ENCODE results near the gene ZNF132.
"Not testable (repeated sequence)": the region's sequence is repeated elsewhere in the genome, so short reads cannot be mapped to it uniquely, and the experiment has no call there.

ZNF132 gene

DNA sequence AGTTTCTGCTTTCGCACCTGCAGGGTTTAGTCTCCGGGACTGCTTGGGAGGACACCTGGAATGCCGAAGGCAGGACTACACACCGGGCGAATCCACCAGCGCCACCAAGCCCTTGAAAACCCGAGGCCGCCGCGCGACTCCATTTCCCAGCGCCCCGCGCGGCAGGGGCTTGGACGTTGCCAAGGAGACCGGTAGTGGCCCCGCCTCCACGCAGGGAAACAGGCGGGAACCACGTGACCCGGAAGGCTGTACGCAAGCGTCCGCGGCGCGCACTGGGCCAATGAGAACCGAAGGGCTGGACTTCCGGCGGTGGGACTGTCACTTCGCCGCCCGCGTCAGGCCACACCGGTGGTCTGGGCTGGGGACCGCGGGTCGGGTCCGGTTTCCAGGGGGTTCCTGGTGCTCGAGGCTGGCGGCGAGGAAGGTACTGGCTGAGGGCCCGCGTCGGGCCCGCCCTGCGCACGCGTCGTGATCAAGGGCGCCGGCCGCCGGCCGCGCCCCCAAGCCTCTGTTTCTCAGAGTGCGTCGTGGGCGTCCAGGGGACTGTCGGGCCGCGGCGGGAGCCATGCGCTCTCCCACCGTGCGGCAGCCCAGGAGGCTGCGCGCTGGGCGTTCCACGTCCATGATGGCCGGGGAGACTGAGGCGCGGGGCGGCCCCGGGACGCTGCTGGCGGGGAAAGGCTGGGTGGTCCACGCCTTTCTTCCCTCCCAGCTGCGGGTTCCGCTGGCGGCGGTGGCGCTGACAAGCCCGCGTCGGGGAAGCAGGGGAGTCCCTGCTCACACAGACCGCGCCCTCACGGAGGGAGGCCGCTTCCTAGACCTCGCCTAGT lies 27.0 kb upstream of the ZNF132 start, which contains the start of gene ZNF324:
Gene ZNF324, plus strand, starts transcription at position 321 of the 830 bp plus-strand sequence. CDS start 2,106 bp downstream, outside the sequence.
- peak; percentile 96 to 97 for DNase-seq

DNA sequence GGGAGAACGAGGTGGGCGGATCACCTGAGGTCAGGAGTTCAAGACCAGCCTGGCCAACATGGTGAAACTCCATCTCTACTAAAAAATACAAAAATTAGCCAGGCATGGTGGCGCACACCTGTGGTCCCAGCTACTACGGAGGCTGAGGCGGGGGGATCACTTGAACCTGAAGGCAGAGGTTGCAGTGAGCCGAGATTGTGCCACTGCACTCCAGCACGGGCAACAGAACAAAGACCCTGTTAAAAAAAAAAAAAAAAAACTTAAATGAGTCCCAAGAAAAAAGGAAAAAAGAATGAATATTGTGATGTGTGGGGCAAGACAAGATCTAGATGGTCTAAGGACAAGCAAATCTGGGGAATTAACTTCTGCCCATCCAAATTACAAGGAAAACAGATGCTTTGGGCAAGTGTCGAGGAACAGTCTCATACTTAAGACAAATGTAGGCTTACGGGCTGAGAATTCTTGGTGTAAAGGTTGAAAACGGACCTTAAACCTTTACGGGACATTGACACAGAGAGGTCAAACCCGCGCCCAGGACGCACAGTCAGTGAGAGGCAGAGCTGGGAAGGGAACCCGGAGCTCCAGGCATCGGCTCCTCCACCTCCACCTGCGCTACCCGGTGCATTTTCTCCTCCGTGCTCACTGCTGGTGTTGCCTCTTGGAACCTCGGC lies 26.3 kb upstream of the ZNF132 start:
- DNase-seq = no peak

DNA sequence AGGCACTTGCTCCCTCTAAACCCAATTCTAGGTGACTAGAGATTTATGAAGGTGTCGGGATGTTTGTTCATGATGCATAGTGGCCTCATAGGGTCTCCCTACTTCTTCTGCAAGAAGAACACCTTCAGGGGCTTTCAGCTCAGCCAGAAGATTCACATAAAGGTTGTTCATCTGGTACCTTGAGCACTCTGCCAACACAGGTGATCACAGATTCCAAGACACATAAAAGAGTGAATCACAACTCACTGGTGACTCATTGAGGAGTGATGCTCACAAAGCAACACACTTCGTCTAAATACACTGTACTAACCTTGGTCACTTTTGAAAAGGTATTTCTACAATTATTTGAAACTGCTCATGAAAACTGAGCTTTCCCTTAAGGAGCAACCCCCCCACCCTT lies 20.1 kb upstream of the ZNF132 start:
- no peak for DNase-seq

DNA sequence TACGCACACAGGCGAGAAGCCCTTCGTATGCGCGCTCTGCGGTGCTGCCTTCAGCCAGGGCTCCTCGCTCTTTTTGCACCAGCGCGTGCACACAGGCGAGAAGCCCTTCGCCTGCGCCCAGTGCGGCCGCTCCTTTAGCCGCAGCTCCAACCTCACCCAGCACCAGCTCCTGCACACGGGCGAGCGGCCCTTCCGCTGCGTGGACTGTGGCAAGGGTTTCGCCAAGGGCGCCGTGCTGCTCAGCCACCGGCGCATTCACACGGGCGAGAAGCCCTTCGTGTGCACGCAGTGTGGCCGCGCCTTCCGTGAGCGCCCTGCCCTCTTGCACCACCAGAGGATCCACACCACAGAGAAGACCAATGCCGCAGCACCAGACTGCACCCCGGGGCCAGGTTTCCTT lies 16.2 kb upstream of the ZNF132 start:
- DNase-seq = no peak

DNA sequence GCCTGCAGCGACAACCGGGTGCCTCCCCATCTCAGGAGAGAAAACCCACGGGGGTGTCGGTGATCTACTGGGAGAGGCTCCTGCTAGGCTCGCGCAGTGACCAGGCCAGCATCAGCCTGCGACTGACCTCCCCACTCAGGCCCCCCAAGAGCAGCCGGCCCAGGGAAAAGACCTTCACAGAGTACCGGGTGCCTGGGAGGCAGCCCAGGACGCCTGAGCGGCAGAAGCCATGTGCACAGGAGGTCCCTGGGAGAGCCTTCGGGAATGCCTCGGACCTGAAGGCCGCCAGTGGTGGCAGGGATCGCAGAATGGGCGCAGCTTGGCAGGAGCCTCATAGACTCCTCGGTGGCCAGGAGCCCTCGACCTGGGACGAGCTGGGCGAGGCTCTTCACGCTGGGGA lies 15.4 kb upstream of the ZNF132 start:
- DNase-seq = no peak

DNA sequence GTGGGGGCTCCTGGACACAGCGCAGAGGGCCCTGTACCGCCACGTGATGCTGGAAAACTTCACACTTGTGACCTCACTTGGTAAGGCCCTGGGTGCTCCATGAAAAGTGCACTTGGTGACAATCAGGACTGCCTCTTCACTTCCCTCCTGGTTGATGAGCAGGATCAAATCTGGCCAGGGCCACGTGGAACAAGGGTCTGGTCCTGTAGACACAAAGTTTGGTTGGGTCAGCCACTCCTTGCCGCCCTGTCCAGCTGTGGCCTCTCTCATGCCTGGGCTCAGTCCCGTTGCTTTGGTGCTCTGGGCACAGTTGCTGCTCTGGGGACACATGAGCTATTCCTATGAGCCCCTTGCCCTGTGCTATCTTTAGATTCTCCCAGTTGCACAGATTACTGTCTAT lies 13.8 kb upstream of the ZNF132 start:
- no peak for DNase-seq

DNA sequence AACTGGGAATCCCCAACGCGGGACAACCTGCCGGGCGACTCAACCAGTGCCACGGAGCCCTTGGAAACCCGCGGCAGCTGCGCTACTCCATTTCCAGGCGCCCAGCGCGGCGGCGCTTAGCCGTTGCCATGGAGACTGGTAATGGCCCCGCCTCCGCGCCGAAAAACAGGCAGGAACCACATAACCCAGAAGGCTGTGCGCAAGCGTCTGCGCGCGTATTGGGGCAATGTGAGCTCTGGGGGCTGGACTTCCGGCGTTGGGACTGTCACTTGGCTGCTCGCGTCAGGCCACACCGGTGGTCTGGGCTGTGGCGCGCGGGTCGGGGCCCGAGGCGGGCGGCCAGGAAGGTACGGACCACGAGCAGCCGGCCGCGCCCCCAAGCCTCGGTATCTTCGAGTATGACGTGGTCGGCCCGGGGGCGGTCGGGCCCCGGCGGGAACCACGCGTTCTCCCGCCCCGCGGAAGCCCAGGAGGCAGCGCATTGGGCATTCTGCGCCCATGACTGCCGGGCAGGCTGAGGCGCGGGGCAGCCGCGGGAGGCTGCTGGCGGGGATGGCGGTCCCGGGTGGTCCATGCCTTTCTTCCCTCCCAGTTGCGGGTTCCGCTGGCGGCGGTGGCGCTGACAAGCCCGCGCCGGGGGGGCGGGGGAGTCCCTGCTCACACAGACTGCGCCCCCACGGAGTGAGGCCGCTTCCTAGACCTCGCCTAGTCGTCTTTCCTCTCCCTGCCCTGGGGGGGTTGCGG lies 11.6 kb upstream of the ZNF132 start, which contains the start of gene ZNF324B:
Gene ZNF324B, plus strand, starts transcription at position 265 of the 744 bp plus-strand sequence. CDS start 2,080 bp downstream, outside the sequence.
- peak; percentile 95 to 96 for DNase-seq

DNA sequence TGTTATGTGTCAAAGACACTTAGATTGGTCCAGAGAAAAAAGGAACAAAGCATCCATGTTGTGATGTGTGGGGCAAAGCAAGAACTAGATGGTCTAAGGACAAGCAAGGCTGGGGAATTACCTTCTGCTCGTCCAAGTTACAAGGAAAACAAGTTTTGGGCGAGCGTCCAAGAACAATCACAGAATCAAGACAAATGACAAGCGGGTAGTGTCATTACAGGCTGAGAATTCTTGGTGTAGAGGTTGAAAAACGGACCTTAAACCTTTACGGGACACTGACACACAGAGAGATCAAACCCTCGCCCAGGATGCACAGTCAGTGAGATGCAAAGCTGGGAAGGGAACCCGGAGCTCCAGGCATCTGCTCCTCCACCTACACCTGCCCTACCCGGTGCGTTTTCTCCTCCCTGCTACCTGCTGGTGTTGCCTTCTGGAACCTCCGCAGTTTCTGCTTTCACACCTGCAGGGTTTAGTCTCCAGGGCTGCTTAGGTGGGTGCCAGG lies 11.0 kb upstream of the ZNF132 start:
- DNase-seq = no peak

DNA sequence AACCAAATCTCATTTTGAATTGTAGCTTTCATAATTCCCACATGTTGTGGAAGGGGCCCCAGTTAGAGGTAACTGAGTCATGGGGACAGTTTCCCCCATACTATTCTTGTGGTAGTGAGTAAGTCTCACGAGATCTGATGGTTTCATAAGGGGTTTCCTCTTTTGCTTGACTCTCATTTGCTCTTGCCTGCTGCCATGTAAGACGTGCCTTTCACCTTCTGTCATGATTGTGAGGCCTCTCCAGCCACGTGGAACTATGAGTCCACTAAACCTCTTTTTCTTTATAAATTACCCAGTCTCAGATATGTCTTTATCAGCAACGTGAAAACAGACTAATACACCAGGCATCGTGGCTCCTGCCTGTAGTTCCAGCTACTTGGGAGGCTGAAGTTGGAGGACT lies 10.0 kb upstream of the ZNF132 start:
- not testable (repeated sequence) for DNase-seq

DNA sequence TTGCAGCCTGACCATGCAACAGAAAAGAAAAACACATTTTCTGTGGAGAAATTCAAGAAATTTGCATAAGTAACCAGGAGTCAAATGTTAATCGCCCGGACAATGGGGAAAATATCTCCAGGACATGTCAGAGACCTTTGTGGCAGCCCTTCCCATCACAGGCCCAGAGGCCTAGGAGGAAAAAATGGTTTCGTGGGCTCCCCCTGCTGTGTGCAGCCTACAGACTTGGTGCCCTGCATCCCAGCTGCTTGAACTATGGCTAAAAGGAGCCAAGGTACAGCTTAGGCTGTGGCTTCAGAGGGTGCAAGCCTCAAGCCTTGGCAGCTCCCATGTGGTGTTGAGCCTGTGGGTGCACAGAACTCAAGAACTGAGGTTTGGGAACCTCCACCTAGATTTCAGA lies 8.9 kb upstream of the ZNF132 start:
- not testable (repeated sequence) for DNase-seq

DNA sequence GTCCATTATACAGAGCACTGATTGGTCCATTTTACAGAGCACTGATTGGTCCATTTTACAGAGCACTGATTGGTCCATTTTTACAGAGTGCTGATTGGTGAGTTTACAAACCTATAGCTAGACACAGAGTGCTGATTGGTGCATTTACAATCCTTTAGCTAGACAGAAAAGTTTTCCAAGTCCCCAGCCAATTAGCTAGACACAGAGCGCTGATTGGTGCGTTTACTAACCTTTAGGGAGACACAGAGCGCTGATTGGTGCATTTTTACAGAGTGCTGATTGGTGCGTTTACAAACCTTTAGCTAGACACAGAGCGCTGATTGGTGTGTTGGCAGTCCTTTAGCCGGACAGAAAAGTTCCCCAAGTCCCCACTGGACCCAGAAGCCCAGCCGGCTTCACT lies 3.0 kb upstream of the ZNF132 start:
- not testable (repeated sequence) for DNase-seq

DNA sequence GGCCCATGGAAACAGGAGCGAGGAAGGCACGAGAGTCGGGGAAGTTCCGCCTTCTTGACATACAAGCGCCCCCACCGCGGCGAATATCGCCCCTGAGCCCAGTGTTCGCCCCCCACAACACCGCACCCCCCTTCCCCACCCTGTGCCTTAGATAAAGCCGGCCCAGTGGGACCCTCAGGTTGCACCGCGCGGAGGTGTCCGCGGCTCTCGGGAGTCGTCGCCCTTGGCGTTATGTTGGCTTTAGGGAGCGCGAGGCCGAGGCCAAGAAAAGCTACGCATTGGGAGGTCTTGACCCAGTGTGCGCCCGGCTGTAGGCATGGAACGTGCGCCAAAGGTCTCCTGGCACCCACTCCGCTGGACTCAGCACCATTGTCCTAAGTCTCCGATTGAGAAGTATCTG lies 603 bp upstream of the ZNF132 start:
- DNase-seq = no peak

DNA sequence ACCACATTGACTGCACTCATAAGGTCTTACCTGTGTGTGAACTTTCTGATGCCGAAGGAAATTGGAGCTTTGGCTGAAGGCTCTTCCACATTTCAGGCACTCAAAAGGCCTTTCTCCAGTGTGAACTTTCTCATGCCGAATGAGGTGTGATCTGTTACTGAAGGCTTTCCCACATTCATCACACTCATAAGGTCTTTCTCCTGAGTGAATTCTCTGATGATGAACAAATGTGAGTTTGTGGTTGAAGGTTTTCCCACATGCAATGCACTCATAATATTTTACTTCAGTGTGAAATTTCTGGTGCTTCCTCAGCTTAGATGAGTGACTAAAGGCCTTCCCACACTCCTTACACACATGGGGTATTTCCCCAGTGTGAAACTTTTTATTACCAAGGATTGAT lies 5.7 kb downstream of the ZNF132 start:
- DNase-seq = no peak

DNA sequence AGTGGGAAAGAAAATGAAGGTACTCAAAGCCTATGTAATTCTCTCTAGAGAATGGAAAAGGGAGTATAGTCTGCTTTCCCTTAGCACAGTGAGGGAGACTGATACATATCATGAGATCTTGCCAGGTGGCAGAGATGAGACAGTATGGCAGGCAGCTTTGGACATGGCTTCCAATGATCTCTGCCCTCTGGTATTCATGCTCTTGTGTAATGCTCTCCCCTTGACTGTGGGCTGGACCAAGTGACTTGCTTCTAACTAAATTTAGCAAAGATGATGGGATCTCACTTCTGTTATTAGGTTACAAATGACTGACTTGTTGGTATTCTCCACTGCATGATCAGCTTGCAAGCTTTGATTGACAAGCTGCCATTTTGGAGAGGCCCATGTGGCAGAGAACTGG lies 10.2 kb downstream of the ZNF132 start:
- no peak for DNase-seq

DNA sequence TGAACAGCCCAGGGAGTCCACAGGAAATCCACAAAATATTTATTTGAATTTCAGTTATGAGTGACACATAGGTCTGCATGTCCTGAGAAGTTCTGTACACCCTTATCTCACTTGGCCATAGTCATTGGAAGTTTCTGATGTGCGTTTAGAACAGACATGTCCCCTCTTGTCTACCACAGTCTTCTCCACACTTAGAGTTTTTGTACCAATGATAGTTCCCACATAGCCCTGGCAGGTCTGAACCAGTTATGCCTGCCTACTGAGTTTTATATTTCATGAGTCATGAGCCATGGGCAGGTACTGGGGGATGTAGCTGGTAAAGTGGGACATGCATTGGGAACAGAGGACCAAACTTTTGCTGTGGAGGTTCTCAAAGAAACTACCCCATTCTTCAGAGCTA lies 11.3 kb downstream of the ZNF132 start:
- DNase-seq = no peak

DNA sequence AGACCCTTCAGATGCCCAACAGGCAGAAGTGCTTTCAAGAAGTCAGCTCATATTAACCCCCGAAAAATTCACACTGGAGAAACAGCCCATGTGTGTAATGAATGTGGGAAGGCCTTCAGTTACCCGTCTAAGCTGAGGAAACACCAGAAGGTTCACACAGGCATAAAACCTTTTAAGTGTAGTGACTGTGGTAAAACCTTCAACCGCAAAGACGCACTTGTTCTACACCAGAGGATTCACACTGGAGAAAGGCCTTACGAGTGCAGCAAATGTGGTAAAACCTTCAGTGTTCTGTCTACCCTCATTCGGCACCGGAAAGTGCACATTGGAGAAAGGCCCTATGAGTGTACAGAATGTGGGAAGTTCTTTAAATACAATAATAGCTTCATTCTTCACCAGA lies 22.9 kb downstream of the ZNF132 start:
- DNase-seq = no peak

DNA sequence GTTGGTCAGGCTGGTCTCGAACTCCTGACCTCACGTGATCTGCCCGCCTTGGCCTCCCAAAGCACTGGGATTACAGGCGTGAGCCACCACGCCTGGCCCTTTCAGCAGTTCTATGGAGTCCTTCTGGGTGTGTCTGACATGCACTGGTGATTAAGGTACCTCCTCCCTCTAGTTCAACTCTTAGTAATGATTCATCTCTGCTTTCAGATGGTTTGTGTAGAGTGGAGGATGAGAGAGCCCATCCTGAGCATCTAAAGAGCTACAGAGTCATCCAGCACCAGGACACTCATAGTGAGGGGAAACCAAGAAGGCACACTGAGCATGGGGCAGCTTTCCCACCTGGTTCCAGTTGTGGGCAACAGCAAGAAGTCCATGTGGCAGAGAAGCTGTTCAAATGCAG lies 23.3 kb downstream of the ZNF132 start:
- DNase-seq = no peak

DNA sequence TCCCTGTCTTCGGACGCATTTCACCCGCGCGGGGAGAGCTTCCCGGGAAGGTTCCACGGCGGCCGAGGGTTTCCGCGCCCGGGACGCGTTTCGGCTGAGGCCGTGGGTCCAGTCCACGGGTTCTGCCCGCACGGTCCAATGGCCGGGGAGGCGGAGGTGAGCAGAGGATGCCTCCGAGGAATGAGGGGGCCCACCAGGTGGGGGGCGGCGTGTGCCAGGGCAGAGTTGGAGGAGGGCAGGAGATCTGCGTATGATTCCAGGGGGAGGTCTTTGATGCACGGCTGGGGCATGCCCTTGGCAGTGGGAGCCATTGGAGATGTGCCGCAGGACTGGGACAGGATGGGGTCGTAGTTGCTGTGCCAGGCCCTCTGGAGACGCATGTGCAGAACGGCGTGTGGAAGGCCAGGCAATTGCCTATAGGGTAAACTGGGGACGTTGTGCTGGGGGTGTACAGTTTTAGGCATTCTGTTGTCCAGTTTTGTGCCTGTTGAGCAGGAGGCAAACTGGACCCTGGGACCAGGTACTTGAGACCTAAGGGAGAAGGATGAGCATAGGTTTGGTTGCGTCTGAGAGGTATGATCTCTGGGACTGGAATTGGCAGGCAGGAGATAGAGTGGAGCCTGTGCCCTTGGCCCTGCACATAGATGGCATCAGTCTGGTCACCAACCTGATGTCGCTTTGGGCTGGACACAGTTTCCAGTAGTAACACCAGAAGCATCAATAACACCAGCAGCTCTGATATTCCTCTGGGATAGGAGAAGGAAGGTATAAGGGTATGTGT lies 30.8 kb downstream of the ZNF132 start:
- peak in 1 of 2 experiments; percentile 27 for DNase-seq

DNA sequence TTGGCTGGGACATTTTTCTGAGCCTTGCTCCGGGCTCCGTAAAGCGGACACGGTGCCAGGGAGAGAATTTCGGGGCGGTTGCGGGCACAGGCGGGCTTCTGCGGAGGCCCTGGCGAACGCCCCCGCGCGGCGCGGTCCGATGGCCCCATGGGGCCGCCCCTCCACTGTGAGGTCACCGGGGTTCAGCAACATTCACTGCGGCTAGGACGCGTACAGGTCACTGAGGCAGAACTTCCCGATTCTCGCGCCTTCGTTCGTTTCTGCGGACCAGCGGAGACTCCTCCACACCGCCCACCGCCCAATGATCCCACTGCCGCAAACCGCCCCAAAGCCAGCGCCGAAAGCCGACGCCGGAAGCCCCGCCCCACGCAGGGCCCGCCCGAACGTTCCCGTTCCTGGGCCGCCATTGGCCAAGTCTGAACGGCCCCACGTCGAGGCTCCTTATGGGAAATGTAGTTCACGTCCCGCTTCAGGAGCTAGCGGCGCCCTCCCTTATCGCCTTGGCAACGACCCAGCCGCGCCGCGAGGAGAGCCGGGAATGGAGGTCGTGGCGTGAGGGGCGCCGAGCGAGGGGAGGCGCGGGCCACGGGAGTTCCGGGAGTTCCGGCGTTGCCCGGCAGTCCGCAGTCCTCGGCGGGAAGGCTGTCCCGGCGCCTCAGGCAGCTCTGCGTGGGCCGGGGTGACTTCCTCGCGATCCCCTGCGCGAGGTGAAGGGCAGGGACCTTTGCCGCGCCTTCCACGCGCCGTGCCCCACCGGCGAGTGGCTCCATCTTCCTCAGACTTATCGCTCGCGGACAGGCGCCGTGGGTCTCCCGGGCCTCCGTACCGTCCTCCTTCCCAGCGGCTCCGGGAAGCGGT lies 31.6 kb downstream of the ZNF132 start, which contains the start of gene ZNF584:
Gene ZNF584, plus strand, starts transcription at position 498 of the 858 bp plus-strand sequence. CDS start 499 bp downstream, outside the sequence.
- peak; percentile 92 to 96 for DNase-seq

DNA sequence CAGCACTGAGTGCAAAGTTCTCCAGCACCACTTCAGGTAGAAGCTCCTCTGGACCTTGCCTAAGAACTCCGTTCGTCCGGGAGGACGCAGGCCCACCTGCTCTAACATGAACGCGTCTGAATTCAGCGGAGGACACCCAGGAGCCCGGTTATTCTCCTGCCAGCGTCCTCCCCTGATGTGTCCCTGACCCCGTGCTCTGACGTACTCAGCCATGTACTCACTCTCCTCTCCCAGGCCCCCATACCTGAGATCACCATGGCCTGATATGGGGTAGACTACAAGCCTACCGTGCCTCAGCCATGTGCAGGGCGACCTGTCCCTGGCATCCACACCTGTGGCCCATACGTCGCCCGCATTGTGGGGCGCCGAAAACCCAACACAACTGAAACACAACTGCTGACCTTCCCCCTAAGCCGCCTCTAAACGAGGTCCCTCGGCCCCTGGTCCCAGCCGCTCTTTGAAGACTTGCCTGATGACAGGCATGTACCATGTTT lies 32.2 kb downstream of the ZNF132 start:
- DNase-seq = no peak
